Left hindlimb (tissue), 1 donor: Measurements from ENCODE around the gene ZDHHC8.

ENCODE experiments used
- DNase-seq: peaks from one replicate; pipeline ENCODE4 v3.0.0-alpha.2; 2018

ZDHHC8 gene

GRCh38 chr22:20099099-20099711 is 32.4 kb upstream of the ZDHHC8 start:
- no peak for DNase-seq

DNA sequence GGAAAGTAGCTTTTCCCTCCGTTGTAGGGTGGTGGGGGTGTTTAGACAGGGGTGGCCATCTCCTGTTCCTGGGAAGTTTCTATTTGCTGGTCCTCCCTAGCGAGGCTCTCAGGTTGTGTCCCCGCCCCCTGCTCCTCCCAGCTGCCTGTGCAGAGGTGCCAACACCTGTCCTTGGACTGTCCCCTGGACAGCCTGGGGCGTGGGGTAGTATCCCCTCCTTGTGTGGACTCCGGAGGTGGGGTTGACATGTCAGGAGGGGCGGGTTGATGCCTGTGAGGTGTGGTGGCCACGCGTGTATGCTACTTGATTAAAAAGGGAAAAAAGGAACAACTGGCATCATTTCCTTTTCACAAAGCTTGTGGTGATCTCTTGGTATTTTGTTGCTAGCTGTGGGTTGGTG is 30.0 kb upstream of the ZDHHC8 start:
- DNase-seq = peak; percentile 19

DNA sequence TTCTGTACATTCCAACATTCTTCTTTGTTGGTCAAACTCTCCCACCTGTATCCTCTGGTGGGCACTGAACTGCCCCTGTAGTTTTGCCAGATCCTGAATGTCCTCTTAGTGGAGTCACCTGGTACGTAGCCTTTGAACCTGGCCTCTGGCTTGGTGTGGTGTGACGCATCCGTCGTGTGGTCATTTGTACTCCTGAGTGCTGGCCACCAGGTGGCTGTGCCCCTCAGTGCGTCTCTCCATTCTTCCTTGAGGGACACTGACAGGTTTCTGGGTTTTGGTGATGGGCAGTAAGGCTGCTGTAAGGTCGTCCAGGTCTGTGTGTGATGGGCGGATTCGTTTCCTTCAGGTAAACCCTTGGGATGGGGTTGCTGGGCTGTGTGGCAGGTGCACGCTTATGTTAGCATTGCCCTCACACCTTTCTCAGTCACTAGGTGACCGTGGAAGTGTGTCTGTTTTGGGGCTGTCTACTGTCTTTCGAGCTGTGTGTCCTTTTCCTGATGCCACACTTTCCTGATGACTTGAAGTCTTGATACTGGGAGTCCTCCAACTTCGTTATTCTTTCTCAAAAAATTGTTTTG is 29.3 kb upstream of the ZDHHC8 start:
- DNase-seq = peak; percentile 9

GRCh38 chr22:20105456-20106204 is 26.0 kb upstream of the ZDHHC8 start:
- peak; percentile 13 for DNase-seq

DNA sequence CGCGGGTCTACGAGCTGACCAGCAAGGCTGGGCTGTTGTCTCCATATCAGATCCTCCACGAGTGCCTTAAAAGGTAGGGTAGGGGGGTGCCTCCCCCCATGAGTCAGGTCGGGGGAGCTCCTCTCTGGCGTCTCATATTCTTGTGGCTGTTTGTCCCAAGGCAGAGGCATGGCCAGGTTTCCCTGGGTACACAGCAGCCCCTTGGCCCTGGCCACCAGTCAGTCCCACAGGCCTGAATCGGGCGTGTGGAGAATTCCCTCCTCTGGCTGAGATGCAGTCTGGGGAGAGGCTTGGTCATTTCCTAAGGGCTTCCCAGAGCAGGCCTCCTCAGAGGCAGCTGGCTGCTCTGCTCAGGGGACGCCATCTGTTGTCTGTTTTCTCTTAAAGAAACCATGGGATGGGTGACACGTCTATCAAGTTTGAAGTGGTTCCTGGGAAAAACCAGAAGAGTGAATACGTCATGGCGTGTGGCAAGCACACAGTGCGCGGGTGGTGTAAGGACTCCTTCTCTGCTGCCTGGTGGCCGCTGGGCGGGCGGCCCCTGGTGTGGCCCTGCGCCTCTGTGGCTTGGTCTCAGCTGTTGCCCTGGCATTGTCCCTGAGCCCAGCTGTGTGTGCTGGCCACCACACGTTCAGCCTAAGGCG is 25.3 kb upstream of the ZDHHC8 start:
- DNase-seq = peak; percentile 28

DNA sequence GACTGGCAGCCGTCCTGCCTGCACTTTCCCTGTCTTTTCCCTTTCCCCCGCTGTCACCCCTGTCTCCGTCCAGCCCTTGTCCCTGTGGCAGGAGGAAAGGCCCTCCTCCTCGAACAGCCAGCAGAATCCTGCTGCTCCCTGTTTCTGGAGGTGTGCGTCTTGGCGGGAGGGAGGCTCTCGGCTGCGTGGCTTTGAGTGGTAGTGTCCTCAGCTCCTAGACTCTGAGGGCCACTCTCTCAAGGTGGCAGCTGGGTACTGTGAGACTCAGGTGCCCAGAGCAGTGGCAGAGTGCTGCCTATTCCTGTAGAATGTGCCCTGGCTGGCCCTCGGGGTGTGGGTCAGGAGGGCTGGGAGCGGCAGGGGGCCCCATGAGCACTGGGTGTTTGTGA is 24.8 kb upstream of the ZDHHC8 start:
- DNase-seq = peak; percentile 15

DNA sequence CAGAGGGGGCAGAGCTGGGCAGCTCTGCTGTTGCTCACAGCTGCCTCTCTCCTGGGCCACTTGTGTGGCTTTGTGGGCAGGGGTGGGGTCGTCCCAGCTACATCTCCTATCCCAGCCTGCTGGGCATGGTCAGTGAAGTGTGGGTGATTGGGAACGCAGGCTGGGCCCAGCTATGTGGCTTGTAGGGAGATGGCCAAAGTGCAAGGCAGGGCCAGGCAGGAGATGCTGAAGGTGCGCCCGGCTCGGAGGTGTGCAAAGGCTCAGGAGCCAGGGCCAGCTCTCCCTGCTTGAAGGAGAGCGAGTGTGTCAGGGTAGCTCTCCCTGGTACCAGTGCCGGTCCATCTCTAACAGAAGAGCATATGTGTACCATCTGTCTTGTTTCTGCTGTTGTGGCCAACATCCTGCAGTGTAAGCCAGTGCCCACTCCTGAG is 24.1 kb upstream of the ZDHHC8 start:
- peak; percentile 26 for DNase-seq

GRCh38 chr22:20107951-20108756 is 23.4 kb upstream of the ZDHHC8 start:
- DNase-seq = peak; percentile 19

DNA sequence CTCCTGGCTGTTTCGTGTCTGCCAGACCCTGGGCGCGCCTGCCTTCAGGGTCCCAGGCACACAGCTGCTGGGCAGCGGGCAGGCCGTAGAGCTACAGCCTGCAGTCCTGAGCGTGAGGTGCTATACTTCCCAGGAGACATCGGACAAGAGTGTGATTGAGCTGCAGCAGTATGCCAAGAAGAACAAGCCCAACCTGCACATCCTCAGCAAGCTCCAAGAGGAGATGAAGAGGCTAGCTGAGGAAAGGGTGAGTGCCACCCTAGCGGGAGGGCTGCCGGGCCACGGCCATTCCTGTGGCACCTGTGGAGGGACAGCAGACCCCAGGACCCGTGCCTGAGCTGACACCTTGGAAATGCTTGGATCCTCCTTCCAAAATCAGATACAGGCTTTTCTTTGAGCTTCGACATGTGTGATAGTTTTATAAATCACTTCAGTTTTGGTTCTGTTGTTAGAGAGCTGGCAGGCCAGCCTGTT is 22.8 kb upstream of the ZDHHC8 start:
- DNase-seq = peak; percentile 26

GRCh38 chr22:20109411-20110358 is 21.9 kb upstream of the ZDHHC8 start:
- DNase-seq = peak; percentile 36

DNA sequence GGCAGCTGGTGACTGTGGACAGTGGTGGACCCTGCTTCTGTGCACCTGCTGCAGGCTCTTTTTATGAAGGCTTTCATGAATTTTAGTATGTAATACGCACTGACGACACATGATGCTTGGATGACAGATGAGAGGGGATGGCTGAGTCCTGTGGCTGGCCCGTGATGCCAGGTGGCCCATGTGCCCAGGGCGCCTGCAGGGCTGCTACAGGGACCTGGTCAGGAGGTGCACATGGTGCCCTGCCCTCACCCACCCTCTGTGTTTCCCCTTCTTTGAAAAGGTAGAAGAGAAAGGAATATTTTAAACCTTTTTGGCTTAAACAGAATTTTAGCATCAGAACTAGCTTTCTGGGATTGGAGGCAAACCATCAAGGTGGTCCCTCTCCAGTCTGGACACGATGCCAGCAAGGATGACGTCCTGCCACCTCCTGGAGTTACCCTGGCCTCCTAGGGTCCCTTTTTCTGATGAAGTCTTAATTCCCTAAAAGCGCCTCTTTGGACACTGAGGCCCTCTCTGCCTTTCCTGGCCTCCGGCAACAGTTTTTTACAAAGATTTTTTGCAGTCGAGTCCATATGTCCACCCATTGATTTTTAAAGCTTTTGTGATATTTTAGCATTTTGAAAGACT is 21.1 kb upstream of the ZDHHC8 start:
- peak; percentile 14 for DNase-seq

DNA sequence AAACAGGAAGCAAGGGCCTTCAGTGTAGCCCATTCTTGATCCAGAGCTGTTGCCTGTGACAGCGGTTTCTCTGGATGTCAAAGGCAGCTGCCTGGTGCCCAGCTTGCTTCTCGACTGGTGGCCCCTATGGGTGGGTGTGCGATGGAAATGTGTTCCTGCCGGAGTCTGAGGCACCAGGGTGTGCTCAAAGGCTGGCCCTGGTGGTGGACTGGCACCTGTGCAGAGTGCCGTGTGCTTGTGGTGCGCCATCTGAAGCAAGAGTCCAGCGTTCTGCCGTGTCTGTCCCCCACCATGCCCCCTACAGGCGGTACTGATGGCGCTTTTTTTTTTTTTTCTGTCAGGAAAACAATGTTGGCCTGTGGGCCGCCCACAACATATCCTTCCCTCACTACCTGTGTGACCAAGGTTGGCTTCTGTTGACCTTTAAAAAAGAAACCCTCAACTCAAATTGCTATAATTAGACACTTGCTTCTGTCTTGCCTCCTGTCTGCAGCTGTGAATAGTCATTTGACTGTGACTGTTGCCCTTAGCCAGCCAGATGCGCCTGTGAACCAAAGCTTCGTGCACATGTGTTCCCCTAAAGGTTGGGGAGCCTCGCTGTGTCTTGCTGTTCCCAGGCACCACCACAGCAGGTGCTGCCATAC is 20.4 kb upstream of the ZDHHC8 start:
- peak; percentile 23 for DNase-seq

DNA sequence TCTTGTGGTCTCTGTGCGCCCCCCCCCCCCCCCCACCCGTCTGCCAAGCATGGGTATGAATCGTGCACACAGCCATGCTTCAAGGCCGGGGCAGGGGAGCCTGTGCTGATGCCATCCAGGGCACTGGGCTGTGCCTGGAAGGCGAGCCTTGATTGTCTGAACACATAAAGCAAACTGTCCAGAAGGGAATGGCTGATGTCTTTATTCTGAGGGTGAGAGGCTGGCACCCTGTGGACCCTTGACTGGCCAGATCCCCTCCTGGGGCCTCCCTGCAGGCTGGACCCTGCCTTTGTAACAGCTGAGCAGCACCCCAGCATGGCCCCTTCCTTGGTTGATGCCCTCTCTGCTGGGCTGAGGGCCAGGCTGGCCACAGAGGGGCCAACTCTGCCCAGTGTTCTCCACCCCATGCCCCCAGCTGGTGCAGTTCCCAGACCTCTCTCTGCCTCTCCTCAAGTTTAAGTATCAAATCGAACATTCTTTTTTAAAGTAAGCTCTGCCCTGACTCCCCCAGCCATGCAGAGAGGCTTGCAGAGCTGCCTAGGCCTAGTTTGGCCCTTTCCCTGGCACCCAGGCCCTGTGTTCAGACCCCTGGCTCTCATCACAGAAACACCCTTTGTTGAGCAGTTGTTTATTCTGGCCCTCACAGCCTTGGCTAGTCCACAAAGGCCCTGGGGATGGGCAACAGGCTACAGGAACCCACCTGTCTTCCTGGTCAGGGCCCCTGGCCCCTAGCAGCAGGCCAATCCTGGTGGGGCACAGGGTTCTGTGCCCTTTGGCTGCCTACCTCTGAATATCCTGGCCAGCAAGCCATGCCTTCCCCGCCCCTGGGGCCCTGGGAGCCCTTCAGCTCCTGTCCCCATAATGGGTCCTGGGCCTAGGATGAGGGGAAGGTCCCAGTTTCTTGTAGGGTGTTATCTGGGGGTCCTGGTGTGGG is 19.6 kb upstream of the ZDHHC8 start:
- DNase-seq = peak; percentile 32

GRCh38 chr22:20112623-20113511 is 18.7 kb upstream of the ZDHHC8 start:
- peak; percentile 32 for DNase-seq

DNA sequence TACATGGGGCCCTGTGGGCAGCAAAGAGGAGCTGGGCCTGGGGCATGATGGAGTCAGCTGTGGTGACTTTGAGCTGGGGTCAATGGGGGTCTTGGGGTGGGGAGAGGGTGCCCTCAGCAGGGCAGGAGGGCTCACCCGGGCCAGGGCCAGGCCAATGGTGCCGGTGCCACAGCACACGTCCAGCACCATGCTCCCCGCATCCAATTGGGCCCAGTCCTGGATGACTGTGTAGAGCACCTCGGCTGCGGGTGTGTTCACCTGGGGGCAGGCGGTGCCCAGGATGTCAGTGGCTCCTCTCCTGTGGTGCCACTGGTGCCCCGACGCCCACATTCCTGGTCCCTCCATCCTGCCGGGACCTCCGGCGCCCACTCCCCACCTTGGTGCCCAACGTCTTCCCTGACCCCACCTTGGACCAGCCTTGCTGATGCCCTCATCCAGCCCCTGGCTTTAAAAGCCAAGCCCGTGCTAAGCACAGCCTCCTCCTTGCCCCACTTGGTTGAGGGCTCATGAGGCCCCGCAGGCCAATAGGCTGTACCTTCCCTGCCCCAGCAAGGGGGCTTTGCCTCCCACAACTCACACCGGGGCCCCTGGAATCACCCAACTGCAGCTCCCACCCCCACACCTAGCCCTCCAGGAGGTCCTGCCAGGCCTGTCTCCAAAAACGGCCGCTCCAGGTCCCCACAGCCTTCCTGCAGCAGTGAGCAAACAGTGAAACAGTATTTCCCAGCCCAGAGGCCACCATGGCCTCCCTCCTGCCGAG is 17.9 kb upstream of the ZDHHC8 start:
- DNase-seq = peak; percentile 28

GRCh38 chr22:20114506-20115475 is 16.8 kb upstream of the ZDHHC8 start:
- peak; percentile 40 for DNase-seq
